HG02571 (cell line): ENCODE data around the gene SLC35G1.

Source experiments
- ATAC-seq: cut with Tn5 transposase; IDR thresholded peaks from one replicate; pipeline ENCODE4 v1.9.1; 2021; ENCODE audit warnings: mild to moderate bottlenecking, moderate library complexity; ENCODE audit not compliant: unreplicated experiment

Gene SLC35G1

DNA sequence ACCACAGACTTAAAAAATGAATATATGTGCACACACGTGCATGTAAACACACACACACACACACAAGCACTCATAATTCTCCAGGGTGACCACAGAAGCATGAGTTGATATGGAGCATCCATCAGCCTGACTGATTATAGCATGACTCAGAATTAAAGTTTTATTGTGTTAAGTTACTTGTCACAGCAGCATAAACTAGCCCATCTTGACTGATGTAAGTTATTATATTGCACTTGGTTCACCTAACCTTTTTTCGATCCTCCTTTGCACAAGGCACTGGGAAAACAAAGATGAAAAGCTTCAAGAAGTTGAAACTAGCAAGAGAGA is 18.8 kb upstream of the SLC35G1 start:
- no peak for ATAC-seq

DNA sequence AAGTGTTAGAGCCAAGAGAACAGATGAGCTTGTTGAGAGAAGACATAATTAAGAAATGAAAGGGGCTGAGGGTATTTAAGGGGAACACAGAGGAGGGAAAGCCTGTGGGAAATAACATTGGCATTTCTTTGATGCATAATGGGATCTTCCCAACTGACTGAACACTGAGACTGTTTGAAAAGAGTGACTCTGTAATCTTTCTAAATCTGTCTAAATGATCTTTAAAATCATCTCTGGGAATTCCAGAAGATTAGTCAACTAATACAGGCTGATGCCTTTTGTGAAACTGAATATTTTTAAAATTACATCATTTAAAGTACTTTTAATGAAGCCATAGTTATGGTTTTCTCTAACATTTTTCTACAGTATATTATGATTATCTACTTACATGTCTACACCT is 17.4 kb upstream of the SLC35G1 start:
- ATAC-seq, result no peak

DNA sequence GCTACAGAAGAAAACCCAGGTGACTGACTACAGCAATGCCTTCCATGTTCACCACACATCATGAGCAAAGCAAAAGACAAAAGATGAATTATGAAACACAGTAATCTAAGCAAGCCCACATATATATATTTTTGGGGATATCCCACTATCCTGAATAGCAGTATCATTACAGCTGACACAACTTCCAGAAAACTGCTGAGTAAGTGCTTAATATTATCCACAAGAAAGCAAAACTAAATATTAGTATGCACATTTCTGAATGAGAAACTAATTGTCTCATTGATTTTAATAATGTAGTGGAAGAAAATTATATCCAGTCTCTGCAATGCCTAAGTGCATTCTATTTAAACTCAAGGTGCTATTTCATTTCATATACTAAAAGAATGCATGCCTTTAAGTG is 14.5 kb upstream of the SLC35G1 start:
- ATAC-seq, result no peak

DNA sequence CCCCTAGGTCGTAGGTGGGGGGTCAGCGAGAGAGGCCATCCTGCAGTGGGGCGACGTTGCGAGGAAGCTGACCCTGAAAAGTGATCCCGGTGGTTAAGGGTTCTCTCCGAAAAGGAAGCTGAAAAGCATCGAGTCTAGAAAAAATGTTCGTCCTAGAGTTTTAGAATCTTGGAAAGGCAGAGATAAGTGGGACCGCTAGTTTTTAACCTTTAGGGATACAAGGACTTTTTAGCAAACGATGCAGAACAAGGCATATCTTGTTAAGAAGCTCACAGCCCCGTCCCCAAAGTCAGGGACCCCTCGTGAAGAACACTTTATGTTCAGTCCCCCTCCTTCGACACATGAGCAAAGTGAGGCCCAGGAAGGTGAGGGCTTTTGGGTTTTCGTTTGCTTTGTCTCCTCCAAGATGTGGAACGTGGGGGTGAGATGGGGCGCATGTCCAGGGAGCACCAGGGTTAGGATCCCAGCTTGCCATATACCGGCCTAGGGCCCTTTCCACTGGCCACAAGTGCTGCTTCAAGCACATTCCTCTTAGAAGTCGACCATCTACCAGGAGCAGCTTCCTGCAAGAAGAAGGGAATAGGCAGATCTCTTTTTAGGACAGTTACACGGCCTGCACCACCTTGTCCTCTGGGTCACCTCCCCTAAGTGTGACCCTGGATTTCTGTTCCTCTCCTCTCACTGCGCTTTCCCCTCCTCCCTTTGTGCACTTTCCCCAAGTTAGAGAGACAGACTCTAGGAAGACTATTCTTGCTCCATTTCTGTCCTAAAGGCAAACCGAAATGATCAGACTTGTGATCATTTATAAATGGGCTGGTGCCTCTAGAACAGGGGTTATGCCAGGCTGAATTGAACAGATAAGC is 969 bp downstream of the SLC35G1 start:
- ATAC-seq, result no peak

DNA sequence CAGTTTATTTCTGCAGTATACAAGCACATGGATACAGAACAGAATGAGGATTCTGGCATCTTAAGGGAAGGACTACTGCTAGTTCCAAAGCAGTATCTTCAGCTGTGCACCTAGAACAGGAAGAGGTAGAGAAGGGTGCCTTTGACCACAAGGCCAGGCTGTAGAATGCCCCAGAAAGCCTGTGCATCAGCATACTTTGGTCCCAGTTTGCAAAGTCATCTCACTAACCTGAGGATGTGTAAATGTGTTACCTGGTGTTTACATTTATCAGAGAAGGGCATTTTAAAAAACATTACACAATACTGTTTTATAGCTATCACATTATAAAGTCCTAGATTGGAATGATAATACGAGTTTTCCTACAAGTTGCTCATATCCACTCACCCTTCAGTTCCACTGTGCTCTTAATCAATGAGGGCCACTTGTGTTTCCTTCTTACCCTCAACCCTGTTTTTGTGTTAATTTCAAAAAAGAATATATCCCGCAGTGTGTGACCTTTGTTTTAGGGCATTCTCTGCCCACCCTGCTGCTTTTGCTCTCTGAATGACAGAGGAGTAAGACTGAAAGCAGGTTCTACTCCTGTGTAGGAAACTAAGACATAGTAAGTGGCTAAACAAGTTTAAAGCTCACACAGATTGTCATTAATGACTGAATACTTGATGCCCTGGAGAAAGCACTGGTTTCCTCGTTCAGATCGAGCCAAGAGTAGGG is 3.4 kb downstream of the SLC35G1 start:
- ATAC-seq, result no peak

DNA sequence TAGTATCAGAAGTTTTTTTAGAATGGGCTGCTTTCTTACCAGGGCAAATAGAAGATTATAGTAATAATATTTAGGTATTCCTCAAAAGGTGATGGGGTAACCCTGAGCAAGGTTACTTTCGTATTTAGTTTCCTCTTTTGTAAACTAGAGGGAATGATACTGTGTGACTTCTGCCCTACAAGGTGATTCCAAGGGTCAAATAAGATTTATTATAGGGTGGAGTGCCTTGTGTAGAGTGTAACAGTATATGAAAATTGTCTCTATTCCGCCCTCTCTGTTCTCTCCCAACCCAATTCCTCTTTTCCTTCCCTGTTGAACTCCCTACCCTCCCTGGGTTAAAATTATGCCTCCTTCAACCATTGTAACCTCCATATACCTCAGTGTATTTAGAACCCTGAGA is 5.3 kb downstream of the SLC35G1 start:
- ATAC-seq, result no peak

DNA sequence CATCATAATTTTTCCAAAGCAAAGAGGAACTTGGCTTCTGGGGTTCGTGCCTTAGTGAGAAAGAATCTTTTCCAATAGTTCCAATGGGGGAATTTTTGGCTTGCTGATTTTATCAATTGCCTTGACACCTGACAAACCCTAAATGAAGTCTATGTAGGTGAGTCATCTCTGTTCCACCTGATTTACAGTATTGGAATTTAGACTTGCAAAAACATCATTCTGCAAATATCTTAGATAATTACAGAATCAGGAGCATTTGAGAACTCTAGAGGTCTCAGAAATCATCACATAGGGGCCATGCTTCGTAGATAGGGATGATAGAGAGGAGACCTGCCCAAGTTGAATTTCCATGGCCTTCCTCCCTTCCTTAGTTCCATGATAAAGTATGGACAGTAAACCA is 9.3 kb downstream of the SLC35G1 start:
- no peak for ATAC-seq

DNA sequence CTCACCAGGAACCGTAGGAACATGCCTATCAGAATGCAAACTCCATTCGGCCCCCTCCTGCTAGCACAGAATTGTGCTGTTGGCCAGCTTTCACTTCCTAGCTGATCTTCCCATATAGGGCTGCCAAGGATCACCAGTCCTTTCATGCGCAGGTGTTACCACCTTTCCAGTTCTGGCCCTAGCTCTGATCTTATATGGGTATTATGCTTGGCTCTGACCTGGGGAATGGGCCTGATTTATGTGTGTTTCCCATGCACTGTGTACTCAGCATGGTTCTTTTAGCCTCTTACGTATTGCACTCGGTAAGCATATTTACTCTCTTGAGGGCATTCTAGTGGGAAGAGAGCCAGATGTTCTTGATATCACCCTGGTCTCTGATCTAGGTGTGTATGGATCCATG is 11.1 kb downstream of the SLC35G1 start:
- ATAC-seq, result no peak

DNA sequence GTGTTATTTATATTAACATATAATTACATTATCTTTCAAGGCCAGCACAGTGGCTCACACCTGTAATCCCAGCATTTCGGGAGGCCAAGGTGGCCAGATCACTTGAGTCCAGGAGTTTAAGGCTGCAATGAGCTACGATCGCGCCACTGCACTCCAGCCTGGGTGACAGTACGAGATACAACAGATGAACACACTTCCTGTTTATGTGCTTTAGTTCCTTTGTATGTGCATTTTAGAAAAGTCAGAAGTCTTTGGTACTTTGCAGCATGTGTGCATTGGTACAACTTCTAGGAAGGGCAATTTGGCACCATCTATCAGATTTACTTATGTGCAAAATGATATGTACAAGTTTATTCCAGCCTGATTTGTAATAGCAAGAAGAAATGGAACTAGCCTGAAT is 13.3 kb downstream of the SLC35G1 start:
- no peak for ATAC-seq

DNA sequence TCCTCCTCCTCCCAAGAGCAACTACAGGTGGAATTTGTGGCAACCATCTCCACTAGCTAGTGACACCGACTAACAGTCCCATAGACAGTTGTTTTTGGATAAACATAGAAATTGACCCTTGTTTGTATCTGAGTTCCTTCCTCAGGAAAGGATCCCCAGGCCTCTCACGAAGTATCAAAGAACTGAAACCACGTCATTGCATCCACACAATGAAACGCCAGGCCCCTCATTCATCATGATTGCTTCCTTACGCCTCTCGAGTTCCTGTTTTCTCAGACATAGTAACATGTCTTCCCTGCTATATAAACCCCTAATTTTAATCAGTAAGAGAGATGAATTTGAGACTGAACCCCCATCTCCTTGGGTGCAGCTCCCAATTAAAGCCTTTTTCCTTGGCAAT is 18.1 kb downstream of the SLC35G1 start:
- ATAC-seq, result no peak

DNA sequence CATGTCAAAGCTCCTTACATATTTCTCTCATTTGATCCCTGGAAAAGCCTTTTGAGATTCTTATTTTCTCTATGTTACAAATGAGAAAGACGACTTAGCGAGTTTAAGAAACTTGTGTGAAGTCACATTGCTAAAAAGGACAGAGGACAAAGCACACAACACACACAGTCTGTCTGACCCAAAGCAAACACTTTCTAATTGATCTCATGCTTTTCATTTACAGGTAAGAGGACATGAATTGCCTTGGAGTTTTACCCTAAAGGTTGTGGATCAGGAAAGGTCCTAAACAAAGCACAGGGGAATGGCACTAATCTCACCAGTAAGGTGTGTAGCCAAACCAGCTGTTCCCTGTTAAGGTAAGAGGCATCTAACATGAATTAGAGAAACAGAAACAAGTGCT is 18.7 kb downstream of the SLC35G1 start:
- no peak for ATAC-seq

DNA sequence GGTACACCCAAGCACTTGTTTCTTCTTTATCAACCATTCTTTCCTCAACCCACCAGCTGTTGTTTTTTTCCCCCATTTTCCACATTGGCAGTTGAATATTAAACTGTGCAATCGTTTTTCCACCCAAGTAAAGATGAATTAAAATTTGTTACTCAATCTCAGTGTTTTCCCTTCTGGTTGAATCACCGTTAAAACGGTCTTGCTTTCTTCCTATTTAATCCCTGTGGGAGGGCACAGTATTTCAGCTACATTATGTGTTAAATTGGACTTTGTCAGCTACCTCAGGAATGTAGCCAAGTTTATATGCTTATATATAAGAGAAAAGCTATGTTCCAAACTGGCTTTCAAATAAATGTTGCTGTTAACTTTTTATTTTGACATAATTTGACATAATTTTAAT is 19.9 kb downstream of the SLC35G1 start:
- ATAC-seq, result no peak

DNA sequence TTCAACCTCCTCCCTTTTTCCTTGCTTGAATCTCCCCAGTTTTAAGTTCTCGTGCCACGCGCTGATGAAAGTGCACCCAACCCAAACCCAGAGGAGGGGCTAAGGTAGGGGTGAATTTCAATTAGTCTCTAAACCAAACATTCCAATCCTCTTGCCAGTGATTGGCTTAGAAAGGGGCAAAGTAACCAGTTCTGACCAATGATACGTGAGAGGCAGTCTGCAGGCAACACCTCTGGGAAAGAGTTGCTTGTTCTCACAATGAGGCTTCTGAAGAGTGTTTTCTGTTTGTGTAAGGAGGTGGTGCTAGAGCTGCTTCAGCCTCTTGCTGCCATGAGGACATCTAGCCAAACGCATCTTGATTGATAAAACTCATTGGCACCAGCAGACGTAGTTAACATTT is 21.8 kb downstream of the SLC35G1 start:
- no peak for ATAC-seq

DNA sequence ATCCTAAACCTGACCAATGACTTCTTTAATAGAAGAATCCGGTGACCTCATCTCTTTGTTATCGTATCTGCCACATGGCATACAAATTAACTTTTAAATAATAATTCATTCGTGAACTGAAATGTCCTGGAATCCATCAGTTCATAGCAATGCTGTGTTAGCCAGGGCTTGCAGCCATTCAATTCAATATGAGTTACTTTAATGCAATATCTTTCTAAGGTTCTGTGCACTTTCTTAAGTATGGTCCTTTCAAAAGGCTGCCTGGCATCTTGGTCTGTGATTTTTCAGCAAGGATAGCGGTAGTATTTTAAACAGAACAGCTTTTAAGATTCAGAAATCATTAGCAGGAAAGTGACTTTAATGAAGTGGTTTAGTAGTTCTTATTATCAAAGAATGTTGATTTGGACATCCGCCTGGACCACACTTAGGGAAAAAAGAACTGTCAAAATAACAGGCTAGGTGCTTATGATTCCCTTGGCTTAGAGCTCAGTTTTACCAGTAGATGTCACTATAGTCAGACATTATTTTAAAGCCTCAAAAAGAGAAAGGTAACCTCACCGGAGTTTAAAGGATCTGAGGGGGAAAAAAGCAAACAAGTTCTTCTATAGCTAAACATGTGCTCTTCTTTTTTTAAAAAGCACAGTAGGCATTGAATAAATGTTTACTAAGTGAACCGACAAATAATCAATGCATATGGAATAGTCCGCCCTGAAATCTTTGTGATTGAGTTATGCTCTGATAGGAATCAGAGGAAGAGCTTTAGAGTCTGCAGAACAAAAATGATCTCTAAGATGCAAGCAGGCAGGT is 22.7 kb downstream of the SLC35G1 start:
- no peak for ATAC-seq

DNA sequence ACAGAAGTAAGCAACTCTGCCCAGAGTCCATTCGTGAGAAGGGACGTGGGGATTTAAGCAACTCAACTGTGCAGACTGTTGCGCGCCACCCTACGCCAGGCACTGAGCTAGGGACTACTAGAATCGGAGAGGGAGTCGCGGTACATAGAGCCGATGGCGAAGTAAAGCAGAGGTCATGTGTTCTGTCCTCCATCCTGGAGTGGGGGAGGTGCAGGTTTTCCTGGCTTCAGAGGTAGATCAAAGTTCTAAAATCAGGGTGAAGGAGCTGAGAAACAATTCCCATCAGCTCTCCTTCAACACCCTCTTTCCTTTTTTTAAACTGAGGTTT is 23.2 kb downstream of the SLC35G1 start:
- ATAC-seq, result no peak

DNA sequence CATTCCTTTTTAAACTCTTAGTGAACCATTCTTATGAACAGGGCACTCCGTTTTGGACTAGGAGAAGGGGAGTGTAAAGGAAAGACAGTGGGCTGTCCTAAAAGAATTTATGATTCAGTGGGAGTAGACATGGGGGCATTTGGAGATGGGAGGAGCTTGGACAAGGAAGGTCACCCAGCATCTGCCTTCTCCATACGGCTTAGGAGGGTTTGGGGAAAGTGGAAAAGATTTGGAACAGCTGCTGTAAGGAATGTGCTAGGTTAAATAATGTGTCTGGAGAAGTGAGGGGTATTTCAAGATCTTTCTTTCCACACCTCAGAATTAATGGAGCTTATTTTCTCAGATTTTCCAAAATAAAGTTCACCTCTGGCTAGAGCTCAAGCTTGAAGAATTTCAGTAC is 24.0 kb downstream of the SLC35G1 start:
- ATAC-seq, result no peak

DNA sequence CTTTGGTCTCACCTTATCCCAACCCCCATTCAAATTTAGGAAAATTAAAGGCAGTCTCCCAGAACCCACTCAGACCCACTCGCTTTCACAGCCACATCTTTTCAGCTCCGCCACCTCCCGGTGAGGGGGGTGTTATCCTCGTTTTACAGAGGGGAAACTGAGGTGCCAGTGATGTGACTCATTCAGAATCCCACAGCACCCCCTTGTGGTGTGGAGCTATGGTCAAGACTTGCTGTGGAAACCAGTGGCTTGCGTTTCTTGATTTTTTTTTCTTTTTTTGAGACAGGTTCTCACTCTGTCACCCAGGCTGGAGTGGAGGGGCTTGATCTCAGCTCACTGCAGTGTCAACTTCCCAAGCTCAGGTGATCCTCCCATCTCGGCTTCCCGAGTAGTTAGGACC is 27.6 kb downstream of the SLC35G1 start:
- ATAC-seq, result no peak

DNA sequence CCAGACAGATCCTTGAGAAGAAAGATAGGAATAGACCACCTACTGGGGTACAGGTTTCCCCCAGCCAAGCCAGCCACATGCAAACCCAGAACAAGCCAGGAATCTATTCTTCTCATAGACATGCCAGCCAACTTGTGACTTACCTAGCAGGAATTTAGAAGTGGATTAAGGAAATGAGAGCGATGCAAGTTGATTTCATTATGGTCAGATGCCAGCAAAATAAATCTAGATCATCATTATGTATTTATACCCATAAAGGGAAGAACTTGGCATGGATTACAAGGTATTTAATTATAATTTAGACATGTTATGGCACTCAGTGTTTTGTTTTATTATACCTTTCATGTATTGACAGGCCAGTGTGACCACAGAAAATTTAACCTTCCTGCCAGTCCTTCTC is 32.8 kb downstream of the SLC35G1 start:
- no peak for ATAC-seq

DNA sequence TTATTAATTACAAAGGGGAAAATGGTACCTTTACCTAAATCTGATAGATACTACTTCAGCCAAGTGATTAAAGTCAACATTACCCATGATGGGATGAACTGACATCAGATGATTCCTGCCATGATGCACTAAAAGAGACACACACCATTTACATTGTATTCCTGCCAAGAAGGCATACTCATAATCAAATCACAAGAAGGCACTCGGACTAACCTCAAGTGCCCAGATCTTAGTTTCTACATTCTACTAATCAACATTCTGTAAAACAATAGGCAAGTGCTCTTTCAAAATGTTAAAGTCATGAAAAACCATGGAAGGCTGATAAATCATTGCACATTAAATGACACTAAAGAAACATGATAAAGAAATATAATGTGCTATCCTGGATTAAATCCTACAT is 44.4 kb downstream of the SLC35G1 start:
- no peak for ATAC-seq

DNA sequence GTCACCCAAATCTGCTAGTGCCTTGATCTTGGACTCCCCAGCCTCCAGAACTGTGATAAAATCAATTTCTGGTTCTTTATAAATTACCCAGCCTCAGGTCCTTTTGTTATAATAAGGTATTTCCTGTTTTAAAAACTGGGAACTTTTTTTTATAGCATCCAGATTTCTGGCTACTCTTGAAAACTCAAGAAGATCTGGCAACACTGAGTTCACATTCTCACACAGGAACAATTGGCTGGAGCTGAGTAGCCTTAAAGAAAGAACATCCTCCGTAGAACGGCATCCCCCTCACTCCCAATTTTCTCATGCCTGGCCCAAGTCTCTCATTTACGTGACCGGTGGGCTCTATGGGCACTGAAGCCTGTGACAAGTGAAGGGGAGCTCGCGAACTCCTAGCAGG is 47.1 kb downstream of the SLC35G1 start:
- no peak for ATAC-seq

DNA sequence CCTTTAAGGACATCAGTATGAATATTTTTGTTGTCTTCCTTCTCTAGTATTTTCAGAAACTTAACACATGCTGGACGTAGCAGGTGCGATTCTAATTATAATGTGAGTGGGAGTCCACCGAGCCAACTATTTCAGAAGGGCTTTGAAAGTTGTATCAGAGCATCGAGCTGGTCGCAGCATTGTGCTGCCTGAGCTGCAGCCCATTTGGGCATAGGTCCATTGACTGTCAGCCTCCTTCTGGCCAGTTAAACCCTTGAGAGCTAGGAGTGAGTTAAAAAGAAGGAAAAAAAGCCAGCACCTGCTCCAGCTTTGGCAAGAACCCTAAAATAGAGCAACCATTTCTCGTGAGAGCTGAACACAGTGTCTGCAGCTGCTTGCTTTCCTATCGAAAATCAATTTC is 47.8 kb downstream of the SLC35G1 start:
- ATAC-seq, result no peak

DNA sequence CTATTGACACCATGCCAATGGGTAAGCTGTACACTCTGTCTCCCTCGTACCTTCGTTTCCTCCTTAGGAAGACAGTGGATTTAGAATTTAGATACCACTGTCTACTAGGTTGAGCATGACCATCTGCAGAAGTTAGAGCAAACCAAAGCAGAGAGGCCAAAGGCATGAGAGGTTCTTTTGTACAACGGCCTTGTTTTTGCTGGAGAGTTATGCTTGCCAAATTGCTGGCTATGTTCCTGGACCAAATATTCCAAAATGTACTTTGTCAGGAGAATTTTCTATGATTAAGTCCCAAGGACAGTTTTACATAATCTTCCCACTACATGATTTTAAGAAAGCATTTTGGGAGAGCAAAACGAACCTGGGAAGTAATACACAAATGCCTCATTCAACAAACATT is 52.0 kb downstream of the SLC35G1 start:
- ATAC-seq, result no peak
